HG03135 (cell line): ENCODE results near the gene C1orf146.
"Not testable (repeated sequence)": the region's sequence is repeated elsewhere in the genome, so short reads cannot be mapped to it uniquely, and the experiment has no call there.

Experiments used
- ATAC-seq: cut with Tn5 transposase; IDR thresholded peaks from one replicate; pipeline ENCODE4 v1.9.1; 2021; ENCODE audit warnings: mild to moderate bottlenecking, moderate library complexity; ENCODE audit not compliant: unreplicated experiment

The C1orf146 gene, protein sequence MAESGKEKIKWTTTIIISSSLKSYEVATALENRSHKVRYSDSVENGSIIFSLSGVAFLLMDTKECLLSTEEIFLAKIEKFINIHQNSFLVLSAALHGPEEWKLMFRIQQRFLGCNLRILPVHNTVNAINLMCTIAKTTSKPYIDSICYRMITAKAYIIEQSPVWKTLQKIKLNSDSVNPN

DNA sequence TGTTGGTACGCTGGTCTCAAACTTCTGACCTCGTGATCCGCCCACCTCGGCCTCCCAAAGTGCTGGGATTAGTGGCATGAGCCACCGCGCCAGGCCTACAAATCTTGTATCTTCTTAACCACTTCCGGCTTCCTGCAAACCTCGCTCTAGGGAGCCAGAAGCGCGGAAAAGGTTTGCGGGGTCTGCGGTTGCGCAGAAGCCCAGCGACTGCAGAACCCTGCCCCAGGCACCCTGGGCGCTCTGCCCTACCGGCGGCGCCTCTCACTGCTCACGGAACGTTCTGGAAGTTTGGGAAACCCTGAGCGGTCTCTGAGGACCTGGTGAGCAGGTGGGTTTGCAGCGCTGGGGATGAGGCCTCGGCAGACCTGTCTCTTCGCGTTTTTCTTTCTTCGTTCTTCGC, at the start of gene C1orf146:
Gene C1orf146, plus strand, starts transcription at position 195 of the 400 bp plus-strand sequence. CDS start 13,506 bp downstream, outside the sequence.
- ATAC-seq, result no peak

DNA sequence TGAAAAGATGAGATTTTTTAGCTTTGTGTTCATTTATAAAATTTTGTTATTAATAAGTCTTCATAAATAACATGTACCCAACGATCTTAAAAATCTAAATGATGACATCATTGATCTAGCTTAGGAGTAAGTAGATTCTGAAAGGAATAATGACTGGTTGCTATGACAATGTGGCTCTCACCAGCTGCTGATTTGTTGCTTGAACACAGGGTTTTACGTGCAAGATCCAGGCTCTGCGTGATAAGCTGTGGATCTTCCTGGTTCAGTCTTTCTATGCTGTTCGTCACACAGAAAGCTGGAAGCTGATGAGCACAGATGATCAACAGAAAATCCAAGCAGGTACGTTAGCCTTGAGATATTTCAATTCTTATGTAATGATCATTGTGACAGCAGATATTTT, 49.1 kb upstream of the C1orf146 start:
- no peak for ATAC-seq

DNA sequence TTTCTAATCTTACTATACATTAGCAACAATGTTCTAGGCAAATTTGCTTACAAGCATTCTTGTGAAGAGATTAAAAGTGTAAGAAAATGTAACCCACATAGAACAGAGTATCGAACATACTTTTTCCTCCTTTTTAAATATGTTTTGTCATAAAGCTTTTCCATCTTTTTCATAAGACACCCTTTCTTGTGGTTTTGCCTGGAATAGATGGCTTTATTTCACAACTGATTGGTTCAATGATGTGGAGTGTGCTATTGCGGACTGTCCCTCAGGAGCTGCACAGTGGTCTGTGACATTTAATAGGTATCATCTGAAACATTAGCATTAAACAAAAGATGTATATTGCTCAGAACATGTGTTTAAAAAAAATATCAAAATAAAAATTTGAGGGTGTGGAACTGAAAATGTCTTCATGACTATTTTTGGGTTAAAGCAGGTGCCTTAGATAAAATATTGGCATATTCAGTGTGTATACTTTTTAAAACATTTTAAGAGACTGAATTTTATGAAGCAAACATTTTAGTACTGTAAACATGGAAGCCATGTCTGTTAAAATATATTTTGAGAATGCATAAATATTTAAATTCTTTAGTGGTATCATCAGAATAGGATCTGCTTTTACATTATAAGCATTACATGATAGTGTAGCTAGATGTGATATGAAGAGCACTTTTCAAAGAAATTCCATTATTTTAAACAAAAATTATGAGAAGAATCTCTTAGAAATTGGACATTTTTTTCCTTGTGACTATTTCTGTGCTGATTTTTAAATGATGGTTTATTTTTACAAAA, 48.3 kb upstream of the C1orf146 start:
- no peak for ATAC-seq

DNA sequence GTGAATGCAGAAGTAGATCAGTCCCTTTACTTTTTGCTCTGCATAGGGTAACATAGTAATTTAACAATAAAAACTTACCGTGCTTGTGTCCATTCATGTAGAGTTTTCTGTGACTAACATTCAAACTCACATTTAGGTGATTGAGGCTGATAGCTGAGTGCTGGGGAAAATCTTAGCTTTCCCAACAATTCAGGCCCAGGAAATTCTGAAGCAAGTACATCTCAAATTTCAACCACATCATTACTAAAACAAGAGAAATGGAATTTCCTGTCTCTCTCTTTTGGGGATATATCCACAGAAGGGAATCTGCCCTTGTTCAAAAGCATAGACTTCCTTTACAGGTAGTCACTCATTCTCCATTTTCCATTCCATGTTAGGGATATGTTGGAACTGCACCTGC, 33.1 kb upstream of the C1orf146 start:
- ATAC-seq, result no peak

DNA sequence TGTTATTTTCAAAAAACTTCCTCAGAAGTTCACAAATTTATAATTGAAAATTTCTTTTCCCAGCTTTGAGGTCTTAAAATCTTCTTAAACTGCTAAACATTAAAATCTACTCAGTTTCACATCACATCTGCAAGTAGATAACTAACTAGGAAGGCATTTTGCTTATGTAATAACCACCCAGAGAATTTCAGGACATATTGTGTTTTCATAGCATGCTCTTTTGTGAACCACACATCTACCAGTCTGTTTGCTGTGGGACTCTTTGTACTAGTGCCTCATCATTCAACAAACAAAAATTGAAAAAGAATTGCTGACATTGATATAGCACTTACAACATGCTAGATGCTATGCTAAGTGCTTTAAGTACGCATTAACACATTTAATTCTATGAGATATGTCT, 31.6 kb upstream of the C1orf146 start:
- ATAC-seq, result no peak

DNA sequence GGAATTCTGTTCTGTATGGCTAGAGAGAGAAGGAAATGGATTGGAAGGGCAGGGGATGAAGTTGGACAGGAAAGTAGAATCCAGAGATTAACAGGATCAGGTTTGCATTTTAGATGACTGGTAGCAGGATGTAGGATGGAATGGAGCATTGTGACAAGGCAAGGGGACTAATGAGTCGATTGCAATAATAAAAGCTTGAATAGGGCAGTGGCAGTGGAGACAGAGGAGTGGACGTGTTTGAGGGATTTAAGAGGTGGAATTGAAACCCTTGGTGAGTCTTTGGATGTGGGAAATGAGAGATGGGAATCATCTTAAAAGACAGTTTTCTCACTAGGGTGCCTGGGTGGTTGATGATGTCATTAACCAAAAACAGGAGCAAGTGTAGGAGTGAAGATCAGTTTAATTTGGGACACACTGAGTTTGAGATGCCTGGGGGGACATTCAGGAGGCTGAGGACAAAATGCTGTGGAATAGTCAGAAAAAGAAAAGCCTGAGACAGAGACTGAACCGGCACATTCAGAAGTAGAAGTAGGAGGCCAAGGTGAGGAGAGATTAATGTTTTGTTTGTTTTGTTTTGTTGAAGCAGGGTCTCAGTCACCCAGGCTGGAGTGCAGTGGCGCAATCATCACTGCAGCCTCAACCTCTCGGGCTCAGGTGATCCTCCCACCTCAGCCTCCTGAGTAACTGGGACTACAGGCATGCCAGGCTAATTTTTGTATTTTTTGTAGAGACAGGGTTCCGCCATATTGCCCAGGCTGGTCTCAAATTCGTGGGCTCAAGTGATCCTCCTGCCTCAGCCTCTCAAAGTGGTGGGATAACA, 29.1 kb upstream of the C1orf146 start:
- ATAC-seq, result no peak

DNA sequence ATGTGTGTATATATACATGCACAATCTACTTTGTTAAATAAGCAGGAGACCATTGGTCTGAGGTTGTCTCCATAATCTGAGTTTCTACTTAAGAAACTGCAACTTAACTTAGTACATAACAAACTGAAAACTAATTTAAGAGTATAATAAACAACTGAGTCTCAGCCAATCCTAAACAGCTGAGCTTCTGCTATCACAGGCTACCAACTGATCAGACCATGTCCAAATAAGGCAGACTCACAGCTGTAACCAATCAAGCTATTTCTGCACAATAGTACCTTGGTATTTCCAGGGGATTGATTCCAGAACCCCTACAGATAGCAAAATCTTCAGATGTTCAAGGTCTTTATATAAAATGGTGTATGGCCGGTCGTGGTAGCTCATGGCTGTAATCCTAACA, 26.0 kb upstream of the C1orf146 start:
- no peak for ATAC-seq

DNA sequence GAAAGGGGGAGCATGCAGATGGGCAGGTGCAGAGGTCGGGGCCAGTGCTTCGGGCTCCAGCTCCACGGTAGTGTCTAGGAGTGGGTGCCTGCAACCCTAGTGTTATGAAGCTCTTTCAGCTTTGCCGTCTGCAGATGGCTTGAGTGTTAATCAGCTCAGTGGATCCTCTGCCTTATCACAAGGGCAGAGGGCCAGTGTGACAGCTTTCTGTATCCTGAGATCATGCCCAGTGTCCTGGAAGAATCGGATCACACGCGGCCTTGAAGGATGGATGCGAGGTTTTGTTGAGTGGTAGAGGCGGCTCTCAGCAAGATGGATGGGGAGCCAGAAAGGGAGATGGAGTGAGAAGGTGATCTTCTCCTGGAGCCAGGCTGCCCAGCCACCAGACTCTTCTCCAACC, 25.5 kb upstream of the C1orf146 start:
- ATAC-seq, result no peak

DNA sequence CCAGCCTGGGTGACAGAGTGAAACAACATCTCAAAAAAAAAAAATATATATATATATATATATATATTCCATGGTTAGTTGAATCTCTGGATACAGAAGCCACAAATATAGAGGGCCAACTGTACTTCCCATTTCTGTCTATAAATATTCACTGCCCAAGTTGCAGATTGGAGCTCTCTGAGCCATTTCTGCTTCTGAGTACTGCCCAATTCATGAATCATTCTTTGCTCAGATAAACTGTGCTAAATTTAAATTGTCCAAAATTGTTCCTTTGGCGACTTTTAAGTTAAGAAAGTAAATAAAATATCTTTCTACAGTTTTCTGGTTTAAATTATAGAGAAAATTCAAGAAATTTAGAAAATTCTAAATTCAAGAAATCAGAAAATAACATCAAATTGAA, 23.2 kb upstream of the C1orf146 start:
- no peak for ATAC-seq

DNA sequence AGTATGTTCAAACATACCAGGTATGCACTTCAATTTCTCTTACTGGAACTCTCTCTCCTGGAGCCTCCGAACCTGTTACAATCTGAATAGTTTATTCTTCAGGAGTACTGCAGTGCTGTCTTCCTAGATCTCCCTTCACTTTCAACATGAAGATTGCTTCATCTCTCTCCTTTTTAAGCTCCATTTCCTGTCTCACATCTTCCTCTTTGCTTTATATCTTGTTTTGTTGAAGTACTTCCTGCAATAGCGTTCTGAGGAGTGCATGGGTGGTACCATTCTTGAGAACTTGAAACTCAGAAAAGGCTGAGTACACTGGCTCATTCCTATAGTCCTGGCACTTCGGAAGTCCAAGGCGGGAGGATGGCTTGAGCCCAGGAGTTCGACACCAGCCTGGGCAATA, 15.7 kb upstream of the C1orf146 start:
- ATAC-seq, result no peak

DNA sequence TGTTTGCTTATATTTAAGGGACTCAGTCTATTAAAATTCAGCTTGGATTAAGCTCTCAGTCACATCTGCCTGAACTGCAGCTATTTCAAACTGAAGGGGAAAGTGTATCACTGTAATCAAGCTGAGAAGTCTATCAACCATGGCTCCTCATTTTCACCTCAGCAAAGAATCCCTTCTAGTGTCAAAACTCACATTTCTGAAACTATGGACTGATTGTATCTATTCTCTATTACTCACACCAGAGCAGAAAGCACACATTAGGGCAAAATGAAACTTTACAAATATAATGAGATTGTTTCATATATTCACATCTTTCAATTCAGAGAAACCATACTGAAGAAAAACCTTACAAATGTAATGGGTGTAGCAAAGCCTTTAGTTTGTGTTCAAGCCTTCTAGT, 14.6 kb upstream of the C1orf146 start:
- ATAC-seq, result no peak

DNA sequence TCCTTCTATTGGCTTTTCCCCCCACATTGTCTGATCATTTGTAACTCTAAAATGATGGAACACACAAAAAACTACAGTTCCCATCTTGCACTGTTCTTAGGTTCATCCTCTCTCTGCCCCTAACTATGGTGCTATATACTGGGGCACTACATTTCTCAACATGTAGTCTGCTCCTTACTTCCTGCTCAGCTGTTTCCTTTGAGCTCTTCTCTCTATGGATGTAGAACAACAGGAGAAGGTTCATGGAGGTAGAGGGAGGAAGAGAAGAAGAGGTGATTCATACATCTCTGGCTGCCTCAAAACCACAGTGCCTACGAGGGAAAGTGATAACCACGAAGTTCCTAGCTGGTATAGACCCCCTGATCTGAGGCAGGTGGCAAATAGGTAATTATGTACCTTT, 7.0 kb upstream of the C1orf146 start:
- no peak for ATAC-seq

DNA sequence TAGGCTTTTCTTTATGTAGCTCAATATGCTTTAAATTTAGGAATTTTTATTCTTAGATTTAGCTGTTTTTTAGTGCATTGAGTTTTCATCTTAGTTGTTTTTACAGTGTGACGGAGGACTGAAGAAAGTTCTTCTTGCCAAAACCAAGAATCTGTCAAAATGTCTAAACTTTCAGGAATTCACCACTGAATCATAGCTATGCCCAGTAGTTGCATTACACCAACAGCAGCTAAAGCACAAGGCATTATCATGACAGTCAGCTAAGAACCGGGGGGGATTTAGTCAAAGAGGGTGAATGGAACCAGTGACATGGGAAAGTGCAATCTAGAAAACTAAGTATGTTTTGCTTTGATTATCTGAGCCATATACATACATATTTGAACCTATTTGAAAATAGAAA, 6.5 kb upstream of the C1orf146 start:
- ATAC-seq, result no peak

DNA sequence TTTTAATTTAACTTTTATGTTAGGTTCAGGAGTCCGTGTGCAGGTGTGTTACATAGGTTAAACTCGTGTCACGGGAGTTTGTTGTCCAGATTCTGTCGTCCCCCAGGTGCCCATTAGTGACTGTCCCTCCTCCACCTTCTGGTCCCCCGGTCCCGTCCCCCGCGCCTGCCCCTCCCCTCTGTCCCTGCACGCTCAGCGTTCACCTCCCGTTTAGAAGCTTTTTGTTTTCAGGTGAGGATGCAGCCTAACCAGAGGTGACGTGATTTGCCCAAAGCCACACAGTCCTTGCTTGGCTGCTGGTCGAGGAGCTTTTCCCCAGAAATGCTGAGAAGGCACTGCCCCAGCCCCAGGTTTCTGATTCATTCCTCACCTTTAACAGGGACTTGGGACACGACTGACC, 844 bp downstream of the C1orf146 start:
- no peak for ATAC-seq

DNA sequence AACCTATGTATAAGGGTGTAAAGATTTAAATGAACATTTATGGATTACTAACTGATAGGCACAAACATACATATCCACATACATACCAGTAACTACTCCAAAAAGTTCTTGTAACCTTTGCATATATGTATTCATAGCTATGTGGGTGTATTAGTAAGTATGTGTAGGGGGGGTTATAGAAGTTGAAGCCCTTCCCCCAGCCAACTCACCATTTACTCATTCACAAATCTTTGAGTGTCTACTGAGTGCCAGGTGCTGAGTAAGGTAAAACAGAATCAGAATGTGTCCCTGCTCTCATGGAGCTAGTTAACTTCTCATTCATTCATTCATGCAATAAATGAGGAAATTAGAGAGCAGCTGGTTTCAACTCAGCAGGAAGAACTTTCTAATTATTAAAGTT, 1.3 kb downstream of the C1orf146 start:
- no peak for ATAC-seq

DNA sequence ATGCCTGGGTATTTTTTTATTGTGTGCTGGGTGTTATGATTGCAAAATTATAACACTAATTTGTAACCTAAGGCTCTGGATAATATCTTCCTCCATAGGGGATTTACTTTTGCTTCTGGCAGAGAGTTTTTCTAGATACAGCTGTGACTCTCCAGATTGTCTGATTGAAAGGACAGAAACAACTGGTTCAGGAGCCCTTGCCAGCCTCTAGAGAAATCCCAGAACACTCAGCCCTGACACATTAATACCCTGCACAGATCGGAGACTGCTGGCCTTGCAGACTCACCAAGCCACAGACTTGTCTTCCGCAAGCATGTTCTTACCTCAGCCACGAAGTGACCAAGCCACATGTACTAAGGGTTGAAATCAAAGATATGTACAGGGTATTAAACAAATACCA, 10.7 kb downstream of the C1orf146 start:
- no peak for ATAC-seq

DNA sequence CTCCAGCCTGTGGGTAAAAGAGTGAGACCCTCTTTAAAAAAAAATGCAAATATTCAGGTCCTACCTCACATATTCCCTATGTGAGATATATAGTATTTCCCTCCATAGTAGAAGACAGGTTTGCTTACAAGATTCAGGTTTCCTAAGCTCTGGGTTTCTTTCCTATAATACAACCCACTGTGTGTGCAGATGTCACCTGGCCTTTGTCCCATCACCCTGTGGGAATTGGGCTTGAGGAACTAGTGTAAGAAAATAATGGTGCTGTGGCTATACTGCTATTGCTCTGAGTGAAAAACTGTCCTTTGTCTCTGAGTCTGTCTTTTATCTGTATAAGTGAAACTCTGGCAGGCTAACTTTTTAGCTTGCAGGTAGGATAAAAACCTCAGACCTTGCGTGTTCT, 13.0 kb downstream of the C1orf146 start:
- ATAC-seq, result no peak

DNA sequence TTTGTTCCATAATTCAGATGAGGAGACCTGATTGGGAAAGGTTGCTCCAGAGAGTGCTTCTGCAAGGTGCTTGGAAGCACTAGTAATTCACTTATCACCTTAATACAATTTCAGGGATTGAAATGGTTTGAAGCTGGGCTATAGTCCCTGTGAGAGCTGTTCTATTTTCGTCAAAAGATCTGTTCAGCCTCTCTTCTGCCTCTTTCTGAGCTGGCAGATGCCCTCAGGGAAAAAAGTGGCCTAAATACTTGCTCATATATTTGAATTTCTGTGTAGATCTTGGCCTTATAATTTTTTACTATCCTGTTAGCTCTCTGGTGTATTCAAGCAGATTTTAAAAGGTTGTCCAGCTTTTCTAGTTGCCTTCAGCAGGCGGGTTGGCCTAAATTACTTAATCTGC, 22.3 kb downstream of the C1orf146 start:
- ATAC-seq, result no peak

DNA sequence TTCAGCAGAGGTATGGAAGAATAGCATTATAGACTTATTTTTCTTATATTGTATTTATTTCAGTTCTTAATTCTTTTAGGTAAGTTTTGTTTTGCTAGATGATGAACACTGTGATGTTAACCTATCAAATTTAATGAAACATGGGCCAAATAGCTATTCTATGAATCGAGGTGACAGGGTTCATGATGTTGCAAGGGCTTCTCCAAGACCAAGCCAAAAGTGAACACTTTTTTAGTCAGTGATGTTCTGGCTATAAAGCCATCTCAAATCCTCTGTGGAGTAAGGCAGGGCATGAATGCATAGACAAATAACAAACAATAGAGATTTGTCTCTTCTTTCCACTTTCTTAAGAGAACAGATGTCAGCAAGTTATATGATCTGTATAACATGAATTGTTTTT, 26.7 kb downstream of the C1orf146 start:
- no peak for ATAC-seq

DNA sequence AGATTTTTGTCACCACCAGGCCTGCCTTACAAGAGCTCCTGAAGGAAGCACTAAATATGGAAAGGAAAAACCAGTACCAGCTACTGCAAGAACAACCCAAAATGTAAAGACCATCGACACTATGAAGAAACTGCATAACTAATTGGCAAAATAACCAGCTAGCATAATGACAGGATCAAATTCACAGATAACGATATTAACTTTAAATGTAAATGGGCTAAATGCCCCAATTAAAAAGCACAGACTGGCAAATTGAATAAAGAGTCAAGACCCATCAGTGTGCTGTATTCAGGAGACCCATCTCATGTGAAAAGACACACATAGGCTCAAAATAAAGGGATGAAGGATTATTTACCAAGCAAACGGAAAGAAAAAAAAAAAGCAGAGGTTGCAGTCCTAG, 37.0 kb downstream of the C1orf146 start:
- ATAC-seq, result not testable (repeated sequence)

DNA sequence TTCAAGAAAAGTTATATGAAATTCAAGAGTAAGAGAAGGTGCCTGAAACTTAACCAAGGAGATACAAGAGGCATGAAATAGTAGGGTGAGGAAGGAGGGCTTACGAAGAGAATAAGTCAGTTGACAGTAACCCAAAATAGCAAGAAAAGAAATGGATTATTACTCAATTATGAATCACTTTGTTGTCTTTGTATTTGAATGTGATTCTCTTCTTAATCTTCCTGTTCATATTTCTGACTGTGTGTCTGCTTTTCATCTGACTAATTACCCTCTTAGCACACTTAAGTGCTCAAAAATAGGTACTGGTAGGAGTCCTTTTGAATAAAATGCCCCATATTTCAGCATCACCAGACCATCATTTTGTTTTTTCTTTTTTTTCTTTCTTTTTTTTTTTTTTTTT, 41.6 kb downstream of the C1orf146 start:
- ATAC-seq, result no peak

DNA sequence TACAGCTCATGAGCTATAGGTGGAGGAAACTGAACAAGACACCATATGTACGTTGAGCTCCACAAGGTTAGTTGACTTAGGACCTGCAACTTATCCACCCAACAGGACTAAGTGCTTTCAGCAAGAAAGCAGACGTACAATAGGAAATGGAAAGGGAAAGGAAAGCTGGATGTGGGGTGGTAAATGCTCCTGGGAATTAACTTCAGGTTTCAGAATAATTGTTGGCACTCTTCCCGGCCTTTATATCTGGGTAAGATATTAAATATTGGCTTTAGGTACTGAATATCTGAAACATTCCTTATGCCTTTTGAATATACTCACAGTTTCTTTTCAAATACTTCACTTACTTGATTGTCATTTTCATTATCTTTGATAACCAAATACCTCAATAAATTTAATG, 44.8 kb downstream of the C1orf146 start:
- no peak for ATAC-seq
